ENCODE data around the gene SPOP.

The SPOP gene

GRCh38 chr17:49582789-49583188 lies 95.1 kb downstream of the SPOP start:
- DNase-seq = no peak

- no peak for DNase-seq
Measured at GRCh38 chr17:49582055-49582722, 95.7 kb downstream of the SPOP start.

- DNase-seq = no peak
Measured at GRCh38 chr17:49581648-49581998, 96.3 kb downstream of the SPOP start.

- no peak for DNase-seq
Measured at GRCh38 chr17:49580981-49581647, 96.8 kb downstream of the SPOP start.

- no peak for DNase-seq
Measured at GRCh38 chr17:49580055-49580721, 97.7 kb downstream of the SPOP start.

- no peak for DNase-seq
Measured at GRCh38 chr17:49579522-49579921, 98.4 kb downstream of the SPOP start.

GRCh38 chr17:49578952-49579500 lies 98.9 kb downstream of the SPOP start:
- DNase-seq = no peak

- DNase-seq = no peak
Measured at GRCh38 chr17:49578414-49578813, 99.5 kb downstream of the SPOP start.

- DNase-seq = no peak
Measured at GRCh38 chr17:49577963-49578362, 99.9 kb downstream of the SPOP start.

- DNase-seq = no peak
Measured at GRCh38 chr17:49577650-49577934, 100.3 kb downstream of the SPOP start.

GRCh38 chr17:49576917-49577649 lies 100.8 kb downstream of the SPOP start:
- DNase-seq = no peak

- DNase-seq = no peak
Measured at GRCh38 chr17:49576088-49576916, 101.6 kb downstream of the SPOP start.

GRCh38 chr17:49575679-49576087 lies 102.2 kb downstream of the SPOP start, which contains the start of gene NXPH3:
Gene NXPH3 (plus strand): TSS chr17:49575871. CDS start chr17:49576220, 349 bp downstream.
- DNase-seq = no peak

- DNase-seq = no peak
Measured at GRCh38 chr17:49574945-49575678, 102.8 kb downstream of the SPOP start.

GRCh38 chr17:49574323-49574781 lies 103.5 kb downstream of the SPOP start:
- peak in 1 of 2 experiments; percentile 31 for DNase-seq

GRCh38 chr17:49573510-49574322 lies 104.2 kb downstream of the SPOP start:
- no peak for DNase-seq

GRCh38 chr17:49572806-49573420 lies 105.0 kb downstream of the SPOP start:
- no peak for DNase-seq

- no peak for DNase-seq
Measured at GRCh38 chr17:49572226-49572625, 105.7 kb downstream of the SPOP start.

GRCh38 chr17:49571764-49572163 lies 106.1 kb downstream of the SPOP start:
- no peak for DNase-seq

- DNase-seq = no peak
Measured at GRCh38 chr17:49571283-49571682, 106.6 kb downstream of the SPOP start.
